ENCODE measurements around the gene STAG2. TPM values are rescaled to one million over a fixed set of nuclear protein-coding genes. Genes with fewer than 3 reads are reported as not detected.
"Not testable (repeated sequence)": the region's sequence is repeated elsewhere in the genome, so short reads cannot be mapped to it uniquely, and the experiment has no call there.

Gene STAG2
- total and polyA plus RNA-seq, 8 donors = 47.8 to 142 (median 114) TPM

DNA sequence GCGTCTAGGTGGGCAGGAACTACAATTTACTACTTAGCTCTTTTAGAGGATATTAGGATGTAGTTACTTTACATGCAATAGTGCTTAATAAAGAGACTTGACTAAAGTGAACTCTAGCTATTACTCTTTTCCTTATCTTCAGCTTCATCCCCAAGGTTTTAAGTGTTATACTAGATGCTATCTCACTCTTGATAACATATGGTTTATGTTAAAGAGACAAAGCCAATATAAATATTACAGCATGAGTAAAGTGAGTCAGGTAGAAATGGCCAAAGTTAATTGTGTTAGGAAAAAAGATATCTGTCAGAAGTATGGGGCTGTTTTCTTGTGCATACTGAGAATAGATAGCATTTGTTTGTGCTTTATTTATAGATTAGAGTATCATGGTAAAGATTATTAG, 80.5 kb downstream of the STAG2 start:
- no peak overlapping the region for H3K4me3 ChIP-seq
- no peaks in the 10 kb centered on the region for H3K4me1 ChIP-seq
- peaks cover 0 to 4% of the 10 kb centered on the region in 2 donors for H3K36me3 ChIP-seq
- H3K27me3 ChIP-seq = no peaks in the 10 kb centered on the region
- no peak for DNase-seq
- no peak overlapping the region for H3K27ac ChIP-seq
- TF ChIP-seq, protein P1, sequence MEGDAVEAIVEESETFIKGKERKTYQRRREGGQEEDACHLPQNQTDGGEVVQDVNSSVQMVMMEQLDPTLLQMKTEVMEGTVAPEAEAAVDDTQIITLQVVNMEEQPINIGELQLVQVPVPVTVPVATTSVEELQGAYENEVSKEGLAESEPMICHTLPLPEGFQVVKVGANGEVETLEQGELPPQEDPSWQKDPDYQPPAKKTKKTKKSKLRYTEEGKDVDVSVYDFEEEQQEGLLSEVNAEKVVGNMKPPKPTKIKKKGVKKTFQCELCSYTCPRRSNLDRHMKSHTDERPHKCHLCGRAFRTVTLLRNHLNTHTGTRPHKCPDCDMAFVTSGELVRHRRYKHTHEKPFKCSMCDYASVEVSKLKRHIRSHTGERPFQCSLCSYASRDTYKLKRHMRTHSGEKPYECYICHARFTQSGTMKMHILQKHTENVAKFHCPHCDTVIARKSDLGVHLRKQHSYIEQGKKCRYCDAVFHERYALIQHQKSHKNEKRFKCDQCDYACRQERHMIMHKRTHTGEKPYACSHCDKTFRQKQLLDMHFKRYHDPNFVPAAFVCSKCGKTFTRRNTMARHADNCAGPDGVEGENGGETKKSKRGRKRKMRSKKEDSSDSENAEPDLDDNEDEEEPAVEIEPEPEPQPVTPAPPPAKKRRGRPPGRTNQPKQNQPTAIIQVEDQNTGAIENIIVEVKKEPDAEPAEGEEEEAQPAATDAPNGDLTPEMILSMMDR (IDR thresholded peaks at IDR 0.05) = no peak
- intact Hi-C loops (cut with DNase I) = no loop called here
- no peak for ATAC-seq
- H3K9me3 ChIP-seq = no peaks in the 10 kb centered on the region

GRCh38 chrX:124045109-124045508, 83.6 kb downstream of the STAG2 start:
- ATAC-seq = no peak
- no peak overlapping the region for H3K27ac ChIP-seq
- no peak overlapping the region for H3K4me3 ChIP-seq
- TF ChIP-seq, protein P1 (IDR thresholded peaks at IDR 0.05) = no peak
- intact Hi-C loops (cut with DNase I) = no loop called here
- no peaks in the 10 kb centered on the region for H3K4me1 ChIP-seq
- no peaks in the 10 kb centered on the region for H3K9me3 ChIP-seq
- no peaks in the 10 kb centered on the region for H3K27me3 ChIP-seq
- peaks cover 0 to 11% of the 10 kb centered on the region in 2 donors for H3K36me3 ChIP-seq
- no peak for DNase-seq

GRCh38 chrX:124084417-124084816, 122.9 kb downstream of the STAG2 start:
- not testable (repeated sequence) for DNase-seq, H3K27ac ChIP-seq
- H3K36me3 ChIP-seq = peaks cover 0 to 63% of the 10 kb centered on the region in 2 donors

GRCh38 chrX:124085063-124085462, 123.6 kb downstream of the STAG2 start:
- Histone ChIP-seq H3K36me3 (peaks cover 0 to 63% of the 10 kb centered on the region in 2 donors), H3K9me3 (no peaks in the 10 kb centered on the region), H3K4me3 (no peak overlapping the region), H3K4me1 (no peaks in the 10 kb centered on the region), H3K27ac (no peak overlapping the region), H3K27me3 (no peaks in the 10 kb centered on the region)
- TF ChIP-seq, protein P1 (IDR thresholded peaks at IDR 0.05) = no peak
- DNase-seq = no peak
- ATAC-seq = no peak
- intact Hi-C loops (cut with DNase I) = no loop called here

More at GRCh38 chrX:124084417-124084816, 122.9 kb downstream of the STAG2 start:
- ATAC-seq; H3K27me3 ChIP-seq; H3K4me3 ChIP-seq; intact Hi-C loops (cut with DNase I); H3K9me3 ChIP-seq; H3K4me1 ChIP-seq: not testable (repeated sequence)

- TF ChIP-seq, protein P1 (IDR thresholded peaks at IDR 0.05) = no peak
- H3K27ac ChIP-seq = no peak overlapping the region
Observed at GRCh38 chrX:124086411-124086810, 124.9 kb downstream of the STAG2 start.

More at GRCh38 chrX:124086411-124086810, 124.9 kb downstream of the STAG2 start:
- H3K36me3 ChIP-seq = peaks cover 0 to 67% of the 10 kb centered on the region in 2 donors
- H3K27me3 ChIP-seq = no peaks in the 10 kb centered on the region
- H3K4me3 ChIP-seq = no peak overlapping the region
- intact Hi-C loops (cut with DNase I) = no loop called here
- DNase-seq (no peak), ATAC-seq (no peak)
- H3K9me3 ChIP-seq = no peaks in the 10 kb centered on the region
- H3K4me1 ChIP-seq = no peaks in the 10 kb centered on the region

All from left lung (tissue), 10 donors.